ENCODE results near the gene TSPO. TPM values are rescaled to one million over a fixed set of nuclear protein-coding genes. Genes with fewer than 3 reads are reported as not detected.
A peak's percentile ranks its signal among the peaks of the same experiment; 100 is the strongest.

Gene TSPO
- total and polyA plus RNA-seq, 2 of the 13 experiments (the other 11 are each of a cell fraction or from before 2014, with no cell fraction given) = 0.46 to 1.4 TPM

GRCh38 chr22:43186272-43187170, 35.2 kb downstream of the TSPO start, which contains the start of gene TTLL12 (continued):
- TF ChIP-seq ARID4A (CRISPR knock-in tag; IDR thresholded peaks at IDR 0.05; ENCODE audit: borderline replicate concordance) (peak; percentile 20; the same call in 1 of the 2 replicates), ZNF451 (CRISPR knock-in tag; IDR thresholded peaks at IDR 0.05) (peak; percentile 74; the same call in 1 of the 2 replicates), ZNF12 (CRISPR knock-in tag; IDR thresholded peaks at IDR 0.05) (no peak), ZFP82 (CRISPR knock-in tag; IDR thresholded peaks at IDR 0.05; ENCODE audit: borderline replicate concordance) (no peak), MNT (IDR thresholded peaks at IDR 0.05) (no peak), NBN (conservative IDR thresholded peaks at IDR 0.05) (no peak), BRCA1 (CRISPR knock-in tag; IDR thresholded peaks at IDR 0.05) (no peak), ZSCAN12 (CRISPR knock-in tag; IDR thresholded peaks at IDR 0.05) (no peak), ZNF256 (CRISPR knock-in tag; conservative IDR thresholded peaks at IDR 0.05) (no peak), ZNF782 (CRISPR knock-in tag; IDR thresholded peaks at IDR 0.05; ENCODE audit: borderline replicate concordance) (no peak), ERF (CRISPR knock-in tag; IDR thresholded peaks at IDR 0.05) (peak; percentile 31; the same call in 1 of the 2 replicates), SALL2 (CRISPR knock-in tag; IDR thresholded peaks at IDR 0.05) (0 out of 2 replicates have a peak, but pooled peaks have one; percentile 49), PREB (CRISPR knock-in tag; IDR thresholded peaks at IDR 0.05) (no peak), WIZ (CRISPR knock-in tag; IDR thresholded peaks at IDR 0.05) (no peak), GATAD2A (CRISPR knock-in tag; IDR thresholded peaks at IDR 0.05) (no peak), MXD3 (CRISPR knock-in tag; IDR thresholded peaks at IDR 0.05) (no peak), MZF1 (CRISPR knock-in tag; IDR thresholded peaks at IDR 0.05; ENCODE audit: borderline replicate concordance) (no peak), SALL1 (CRISPR knock-in tag; IDR thresholded peaks at IDR 0.05) (peak; percentile 52; the same call in 1 of the 2 replicates), DR1 (CRISPR knock-in tag; IDR thresholded peaks at IDR 0.05) (no peak), ZGPAT (CRISPR knock-in tag; IDR thresholded peaks at IDR 0.05) (0 out of 2 replicates have a peak, but pooled peaks have one; percentile 24)

All from HepG2 (cell line).